ENCODE data around the gene ADRA2C.

Gene ADRA2C

DNA sequence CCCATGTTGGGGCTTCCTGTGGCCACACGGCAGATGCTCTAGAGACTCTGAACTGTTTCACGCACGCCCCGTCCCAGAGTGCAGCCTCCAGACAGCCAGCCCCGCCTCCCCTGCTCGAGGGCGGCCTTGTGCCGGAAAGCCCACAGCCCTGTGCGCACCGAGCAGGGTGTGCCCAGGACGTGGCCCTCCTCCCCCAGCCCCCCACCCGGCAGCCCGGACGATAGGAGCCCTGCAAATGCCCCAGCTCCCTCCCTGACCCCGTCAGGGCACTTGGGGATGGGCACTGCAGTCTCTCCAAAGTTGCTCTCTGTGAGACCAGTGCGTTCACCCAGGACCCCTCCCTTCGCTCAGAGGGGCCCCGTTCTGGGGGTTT, 37.3 kb downstream of the ADRA2C start:
- DNase-seq: no peak
- Histone ChIP-seq H3K4me1 (ENCODE audit: control insufficient read depth, insufficient read depth, low read depth, low read length) (no peaks in the 10 kb centered on the region), H2AK5ac (ENCODE audit: low read length, severe bottlenecking) (no peak overlapping the region), H3K27me3 (ENCODE audit: control insufficient read depth in 1 of 2, insufficient read depth in 1 of 2, low read length in 2 of 2) (peaks cover 8 to 67% of the 10 kb centered on the region in 2 experiments), H4K8ac (ENCODE audit: low read length) (no peak overlapping the region), H3K4me2 (ENCODE audit: low read length, poor library complexity, severe bottlenecking) (no peak overlapping the region), H3K4ac (ENCODE audit: low read depth in 1 of 2, low read length in 2 of 2) (no peak overlapping the region), H2AFZ (ENCODE audit: low read depth, low read length) (no peak overlapping the region), H3K36me3 (ENCODE audit: control insufficient read depth in 1 of 2, insufficient read depth in 2 of 2, low read depth in 1 of 2, low read length in 2 of 2) (no peaks in the 10 kb centered on the region), H4K91ac (ENCODE audit: low read length) (no peak overlapping the region), H3K14ac (ENCODE audit: low read length in 2 of 2) (no peak overlapping the region), H2BK5ac (ENCODE audit: low read depth, low read length, poor library complexity, severe bottlenecking) (no peak overlapping the region), H3K4me3 (ENCODE audit: insufficient read depth in 1 of 2, low read depth in 1 of 2, low read length in 2 of 2) (no peak overlapping the region), H3K9me3 (ENCODE audit: control insufficient read depth, low read length) (no peaks in the 10 kb centered on the region), H2BK120ac (ENCODE audit: low read depth, low read length) (no peak overlapping the region), H2BK12ac (ENCODE audit: low read length in 2 of 2) (no peak overlapping the region), H3K27ac (ENCODE audit: low read length, poor library complexity, severe bottlenecking) (no peak overlapping the region), H3K79me1 (replicated peaks; ENCODE audit: low read length, poor library complexity, severe bottlenecking) (no peaks in the 10 kb centered on the region), H2BK15ac (ENCODE audit: low read depth, poor library complexity, severe bottlenecking) (no peak overlapping the region), H3K18ac (ENCODE audit: low read depth in 1 of 2, low read length in 2 of 2) (no peak overlapping the region), H3K23ac (ENCODE audit: low read length in 2 of 2) (no peak overlapping the region), H3K9ac (ENCODE audit: low read length) (no peak overlapping the region)
- 78% methylated on average over 18 of the region's 18 CpGs for WGBS

DNA sequence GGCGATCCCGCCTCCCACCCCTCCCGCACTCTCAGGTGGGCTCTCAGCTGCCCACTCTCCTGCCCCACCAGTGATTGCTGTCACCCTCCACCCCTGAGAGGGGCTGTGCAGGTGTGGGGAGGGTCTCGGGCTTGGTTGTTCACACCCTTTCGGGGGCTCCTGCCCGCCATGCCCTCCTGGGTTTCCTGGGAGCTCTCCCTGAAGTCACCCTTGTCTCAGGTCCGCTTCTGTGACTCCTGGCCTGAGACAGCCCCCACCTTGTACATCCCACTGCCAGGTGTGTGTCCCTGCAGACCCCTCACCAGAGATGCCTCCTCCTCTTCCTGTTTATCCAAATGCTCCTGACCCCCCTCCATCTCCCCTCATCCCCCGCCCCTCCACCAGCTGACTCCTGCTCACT, 37.8 kb downstream of the ADRA2C start:
- WGBS: 82% methylated on average over 5 of the region's 8 CpGs
- no peak for DNase-seq
- no peak overlapping the region for H3K27ac ChIP-seq (ENCODE audit: low read length, poor library complexity, severe bottlenecking)

DNA sequence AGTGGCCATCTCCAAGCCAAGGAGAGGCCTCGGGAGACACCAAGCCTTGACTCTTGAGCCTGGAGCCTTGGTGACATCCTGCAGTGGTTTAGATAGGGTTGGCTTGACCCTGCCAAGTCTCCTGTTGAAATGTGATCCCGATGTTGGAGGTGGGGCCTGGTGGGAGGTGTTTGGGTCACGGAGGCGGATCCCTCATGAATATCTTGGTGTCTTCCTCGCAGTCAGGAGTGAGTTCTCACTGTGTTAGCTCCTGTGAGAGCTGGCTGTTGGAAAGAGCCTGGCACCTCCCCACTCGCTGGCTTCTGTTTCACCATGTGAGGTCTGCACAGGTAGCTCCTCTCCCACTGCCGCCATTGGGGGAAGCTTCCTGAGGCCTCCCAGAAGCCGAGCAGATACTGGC, 38.8 kb downstream of the ADRA2C start:
- H2AFZ ChIP-seq (ENCODE audit: low read depth, low read length): no peak overlapping the region
- H3K14ac ChIP-seq (ENCODE audit: low read length in 2 of 2): no peak overlapping the region
- no peak overlapping the region for H2BK12ac ChIP-seq (ENCODE audit: low read length in 2 of 2)

More for the DNA sequence above, 37.8 kb downstream of the ADRA2C start:
- H3K27me3 ChIP-seq (ENCODE audit: control insufficient read depth in 1 of 2, insufficient read depth in 1 of 2, low read length in 2 of 2): peaks cover 8 to 67% of the 10 kb centered on the region in 2 experiments
- H3K4me1 ChIP-seq (ENCODE audit: control insufficient read depth, insufficient read depth, low read depth, low read length): no peaks in the 10 kb centered on the region
- H2BK5ac ChIP-seq (ENCODE audit: low read depth, low read length, poor library complexity, severe bottlenecking): no peak overlapping the region
- no peak overlapping the region for H3K14ac ChIP-seq (ENCODE audit: low read length in 2 of 2)
- no peak overlapping the region for H2AK5ac ChIP-seq (ENCODE audit: low read length, severe bottlenecking)
- no peak overlapping the region for H3K4me3 ChIP-seq (ENCODE audit: insufficient read depth in 1 of 2, low read depth in 1 of 2, low read length in 2 of 2)
- no peak overlapping the region for H4K8ac ChIP-seq (ENCODE audit: low read length)
- H3K9me3 ChIP-seq (ENCODE audit: control insufficient read depth, low read length): no peaks in the 10 kb centered on the region
- no peak overlapping the region for H3K18ac ChIP-seq (ENCODE audit: low read depth in 1 of 2, low read length in 2 of 2)
- no peaks in the 10 kb centered on the region for H3K79me1 ChIP-seq (replicated peaks; ENCODE audit: low read length, poor library complexity, severe bottlenecking)
- H3K23ac ChIP-seq (ENCODE audit: low read length in 2 of 2): no peak overlapping the region
- no peak overlapping the region for H3K4ac ChIP-seq (ENCODE audit: low read depth in 1 of 2, low read length in 2 of 2)
- H2BK15ac ChIP-seq (ENCODE audit: low read depth, poor library complexity, severe bottlenecking): no peak overlapping the region
- no peaks in the 10 kb centered on the region for H3K36me3 ChIP-seq (ENCODE audit: control insufficient read depth in 1 of 2, insufficient read depth in 2 of 2, low read depth in 1 of 2, low read length in 2 of 2)
- H3K4me2 ChIP-seq (ENCODE audit: low read length, poor library complexity, severe bottlenecking): no peak overlapping the region
- no peak overlapping the region for H3K9ac ChIP-seq (ENCODE audit: low read length)
- no peak overlapping the region for H4K91ac ChIP-seq (ENCODE audit: low read length)
- no peak overlapping the region for H2BK120ac ChIP-seq (ENCODE audit: low read depth, low read length)
- H2AFZ ChIP-seq (ENCODE audit: low read depth, low read length): no peak overlapping the region
- H2BK12ac ChIP-seq (ENCODE audit: low read length in 2 of 2): no peak overlapping the region

DNA sequence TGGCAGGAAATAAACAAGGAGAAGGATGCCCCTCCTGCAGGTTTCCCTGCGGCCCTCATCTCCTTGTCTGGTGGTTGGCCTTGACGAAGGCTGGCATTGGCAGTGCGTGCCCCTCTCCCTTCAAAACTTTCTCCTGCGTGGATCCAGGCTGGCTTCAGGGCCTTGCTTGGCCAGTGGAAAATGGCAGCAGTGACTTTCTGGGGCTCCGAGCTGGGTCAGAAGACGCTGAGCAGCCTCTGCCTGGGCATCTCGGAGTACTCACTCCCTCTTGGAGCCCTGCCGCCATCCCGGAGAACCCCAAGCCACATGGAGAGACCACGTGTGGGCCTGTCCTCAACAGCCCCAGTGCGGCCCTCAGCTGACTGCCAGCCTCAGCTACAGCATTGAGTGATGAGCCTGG, 39.5 kb downstream of the ADRA2C start:
- H3K9me3 ChIP-seq (ENCODE audit: control insufficient read depth, low read length): no peaks in the 10 kb centered on the region
- no peak overlapping the region for H2BK5ac ChIP-seq (ENCODE audit: low read depth, low read length, poor library complexity, severe bottlenecking)
- no peak overlapping the region for H3K18ac ChIP-seq (ENCODE audit: low read depth in 1 of 2, low read length in 2 of 2)
- no peak for DNase-seq
- no peaks in the 10 kb centered on the region for H3K36me3 ChIP-seq (ENCODE audit: control insufficient read depth in 1 of 2, insufficient read depth in 2 of 2, low read depth in 1 of 2, low read length in 2 of 2)
- no peak overlapping the region for H3K9ac ChIP-seq (ENCODE audit: low read length)
- no peak overlapping the region for H3K4ac ChIP-seq (ENCODE audit: low read depth in 1 of 2, low read length in 2 of 2)
- H2BK120ac ChIP-seq (ENCODE audit: low read depth, low read length): no peak overlapping the region
- WGBS: 82% methylated on average over 11 of the region's 11 CpGs
- H3K4me1 ChIP-seq (ENCODE audit: control insufficient read depth, insufficient read depth, low read depth, low read length): no peaks in the 10 kb centered on the region
- peaks cover 7 to 61% of the 10 kb centered on the region in 2 experiments for H3K27me3 ChIP-seq (ENCODE audit: control insufficient read depth in 1 of 2, insufficient read depth in 1 of 2, low read length in 2 of 2)
- no peak overlapping the region for H4K91ac ChIP-seq (ENCODE audit: low read length)
- no peak overlapping the region for H3K4me3 ChIP-seq (ENCODE audit: insufficient read depth in 1 of 2, low read depth in 1 of 2, low read length in 2 of 2)
- no peak overlapping the region for H2BK15ac ChIP-seq (ENCODE audit: low read depth, poor library complexity, severe bottlenecking)
- H2AFZ ChIP-seq (ENCODE audit: low read depth, low read length): no peak overlapping the region
- no peak overlapping the region for H4K8ac ChIP-seq (ENCODE audit: low read length)
- no peaks in the 10 kb centered on the region for H3K79me1 ChIP-seq (replicated peaks; ENCODE audit: low read length, poor library complexity, severe bottlenecking)
- H2BK12ac ChIP-seq (ENCODE audit: low read length in 2 of 2): no peak overlapping the region
- no peak overlapping the region for H3K23ac ChIP-seq (ENCODE audit: low read length in 2 of 2)
- H3K27ac ChIP-seq (ENCODE audit: low read length, poor library complexity, severe bottlenecking): no peak overlapping the region
- H3K14ac ChIP-seq (ENCODE audit: low read length in 2 of 2): no peak overlapping the region
- H2AK5ac ChIP-seq (ENCODE audit: low read length, severe bottlenecking): no peak overlapping the region
- no peak overlapping the region for H3K4me2 ChIP-seq (ENCODE audit: low read length, poor library complexity, severe bottlenecking)

More for the DNA sequence above, 38.8 kb downstream of the ADRA2C start:
- Histone ChIP-seq H3K79me1 (replicated peaks; ENCODE audit: low read length, poor library complexity, severe bottlenecking) (no peaks in the 10 kb centered on the region), H3K27me3 (ENCODE audit: control insufficient read depth in 1 of 2, insufficient read depth in 1 of 2, low read length in 2 of 2) (peaks cover 8 to 68% of the 10 kb centered on the region in 2 experiments), H3K18ac (ENCODE audit: low read depth in 1 of 2, low read length in 2 of 2) (no peak overlapping the region), H2BK5ac (ENCODE audit: low read depth, low read length, poor library complexity, severe bottlenecking) (no peak overlapping the region), H3K4ac (ENCODE audit: low read depth in 1 of 2, low read length in 2 of 2) (no peak overlapping the region), H3K4me3 (ENCODE audit: insufficient read depth in 1 of 2, low read depth in 1 of 2, low read length in 2 of 2) (no peak overlapping the region), H3K4me1 (ENCODE audit: control insufficient read depth, insufficient read depth, low read depth, low read length) (no peaks in the 10 kb centered on the region), H3K27ac (ENCODE audit: low read length, poor library complexity, severe bottlenecking) (no peak overlapping the region), H3K9ac (ENCODE audit: low read length) (no peak overlapping the region), H2BK120ac (ENCODE audit: low read depth, low read length) (no peak overlapping the region), H3K23ac (ENCODE audit: low read length in 2 of 2) (no peak overlapping the region), H4K8ac (ENCODE audit: low read length) (no peak overlapping the region), H2AK5ac (ENCODE audit: low read length, severe bottlenecking) (no peak overlapping the region), H4K91ac (ENCODE audit: low read length) (no peak overlapping the region), H3K9me3 (ENCODE audit: control insufficient read depth, low read length) (no peaks in the 10 kb centered on the region), H2BK15ac (ENCODE audit: low read depth, poor library complexity, severe bottlenecking) (no peak overlapping the region), H3K4me2 (ENCODE audit: low read length, poor library complexity, severe bottlenecking) (no peak overlapping the region), H3K36me3 (ENCODE audit: control insufficient read depth in 1 of 2, insufficient read depth in 2 of 2, low read depth in 1 of 2, low read length in 2 of 2) (no peaks in the 10 kb centered on the region)
- WGBS: 78% methylated on average over 8 of the region's 8 CpGs
- DNase-seq: no peak

Measured in mesenchymal stem cell (in vitro differentiated cells and primary cell).